Omental fat pad (tissue), 4 donors: Measurements from ENCODE around the gene PDRG1. TPM values are rescaled to one million over a fixed set of nuclear protein-coding genes. Genes with fewer than 3 reads are reported as not detected.

Source experiments
- ATAC-seq: fragments of 150-250 bp; one replicate; pipeline ENCODE4 v1.9.1; 2016; ENCODE audit warnings: mild to moderate bottlenecking, moderate library complexity; ENCODE audit not compliant: low FRiP score
- DNase-seq: peaks from one replicate; pipeline ENCODE4 v3.0.0-alpha.2; 2019; ENCODE audit warnings: low spot score
- total RNA-seq, 4 donors: library from RNA; depleted of rRNA; stranded (reverse); fragments of >200 nt; gene quantifications; one replicate each; pipeline ENCODE4 v1.1.0, GENCODE V29; 2016
- TF ChIP-seq, protein P1 (sequence below), 3 donors: fragments of 450-650 bp; IDR thresholded peaks; one replicate each; pipeline ENCODE4 v1.5.1; 2016 to 2017; ENCODE audit warnings: antibody characterized with exemption in 3 of 3, mild to moderate bottlenecking in 3 of 3, moderate library complexity in 2 of 3

Gene PDRG1
- total RNA-seq, 4 donors from 2014 or later, result 6.7 to 9.2 (median 7.4) TPM

DNA sequence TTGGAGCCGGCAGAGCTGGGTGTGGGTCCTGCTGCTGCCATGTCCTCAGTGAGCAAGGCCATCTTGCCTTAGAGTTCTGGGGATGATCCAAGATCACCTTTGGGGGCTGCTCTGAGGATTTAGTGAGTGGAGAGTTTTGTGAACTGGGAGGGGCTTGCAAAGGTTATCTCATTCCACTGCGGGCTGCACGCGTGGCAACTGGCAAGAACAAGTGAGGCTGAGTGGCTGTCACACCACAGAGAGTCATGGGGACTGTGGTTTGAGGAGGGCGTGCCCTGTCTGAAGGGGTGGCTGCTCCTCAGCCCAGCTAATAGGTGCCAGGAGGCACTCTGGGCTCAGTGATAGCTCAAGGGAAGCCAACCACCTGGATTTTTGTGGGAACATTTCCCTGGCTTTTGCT, 43.8 kb downstream of the PDRG1 start:
- no peak for DNase-seq
- no peak for ATAC-seq
- TF ChIP-seq, protein P1, sequence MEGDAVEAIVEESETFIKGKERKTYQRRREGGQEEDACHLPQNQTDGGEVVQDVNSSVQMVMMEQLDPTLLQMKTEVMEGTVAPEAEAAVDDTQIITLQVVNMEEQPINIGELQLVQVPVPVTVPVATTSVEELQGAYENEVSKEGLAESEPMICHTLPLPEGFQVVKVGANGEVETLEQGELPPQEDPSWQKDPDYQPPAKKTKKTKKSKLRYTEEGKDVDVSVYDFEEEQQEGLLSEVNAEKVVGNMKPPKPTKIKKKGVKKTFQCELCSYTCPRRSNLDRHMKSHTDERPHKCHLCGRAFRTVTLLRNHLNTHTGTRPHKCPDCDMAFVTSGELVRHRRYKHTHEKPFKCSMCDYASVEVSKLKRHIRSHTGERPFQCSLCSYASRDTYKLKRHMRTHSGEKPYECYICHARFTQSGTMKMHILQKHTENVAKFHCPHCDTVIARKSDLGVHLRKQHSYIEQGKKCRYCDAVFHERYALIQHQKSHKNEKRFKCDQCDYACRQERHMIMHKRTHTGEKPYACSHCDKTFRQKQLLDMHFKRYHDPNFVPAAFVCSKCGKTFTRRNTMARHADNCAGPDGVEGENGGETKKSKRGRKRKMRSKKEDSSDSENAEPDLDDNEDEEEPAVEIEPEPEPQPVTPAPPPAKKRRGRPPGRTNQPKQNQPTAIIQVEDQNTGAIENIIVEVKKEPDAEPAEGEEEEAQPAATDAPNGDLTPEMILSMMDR (IDR thresholded peaks at IDR 0.05), result no peak

DNA sequence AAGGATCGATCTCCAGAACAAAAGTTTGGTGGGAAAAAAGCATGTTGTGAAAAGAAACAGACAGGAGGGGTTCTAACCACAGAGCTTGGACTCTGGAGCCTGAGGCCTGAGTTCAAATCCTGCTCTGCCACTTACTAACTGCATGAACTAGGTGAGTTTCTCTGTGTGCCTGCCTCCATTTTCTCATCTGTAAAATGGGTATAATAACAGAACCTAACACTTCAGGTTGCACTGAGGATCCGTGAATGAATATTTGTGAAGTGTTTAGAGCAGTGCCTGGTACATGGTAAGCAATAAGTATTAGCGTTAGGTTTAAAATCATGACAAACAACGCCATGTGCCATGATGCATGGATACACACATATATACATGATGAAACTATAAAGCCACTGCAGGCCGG, 44.8 kb downstream of the PDRG1 start:
- no peak for DNase-seq
- TF ChIP-seq, protein P1 (IDR thresholded peaks at IDR 0.05), result no peak

DNA sequence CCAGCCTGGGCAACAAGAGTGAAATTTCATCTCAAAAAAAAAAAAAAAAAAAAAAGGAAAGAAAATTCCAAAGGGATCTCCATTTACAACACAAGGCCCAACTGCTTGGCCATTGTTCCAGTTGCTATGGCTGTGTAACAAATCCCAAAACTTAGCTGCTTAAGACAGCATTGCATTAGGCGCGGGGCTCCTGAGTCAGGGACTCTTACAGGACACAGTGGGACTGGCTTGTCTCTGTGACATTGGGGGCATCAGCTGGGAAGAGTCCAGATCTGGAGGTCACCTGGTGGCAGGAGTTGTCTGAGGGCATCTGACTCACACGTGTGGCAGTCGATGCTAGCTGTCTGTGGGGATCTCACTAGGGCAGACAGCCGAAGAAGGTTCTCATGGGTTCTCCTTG, 45.8 kb downstream of the PDRG1 start:
- TF ChIP-seq, protein P1 (IDR thresholded peaks at IDR 0.05), result no peak
- ATAC-seq, result no peak
- no peak for DNase-seq

More for the DNA sequence above, 44.8 kb downstream of the PDRG1 start:
- ATAC-seq, result no peak

DNA sequence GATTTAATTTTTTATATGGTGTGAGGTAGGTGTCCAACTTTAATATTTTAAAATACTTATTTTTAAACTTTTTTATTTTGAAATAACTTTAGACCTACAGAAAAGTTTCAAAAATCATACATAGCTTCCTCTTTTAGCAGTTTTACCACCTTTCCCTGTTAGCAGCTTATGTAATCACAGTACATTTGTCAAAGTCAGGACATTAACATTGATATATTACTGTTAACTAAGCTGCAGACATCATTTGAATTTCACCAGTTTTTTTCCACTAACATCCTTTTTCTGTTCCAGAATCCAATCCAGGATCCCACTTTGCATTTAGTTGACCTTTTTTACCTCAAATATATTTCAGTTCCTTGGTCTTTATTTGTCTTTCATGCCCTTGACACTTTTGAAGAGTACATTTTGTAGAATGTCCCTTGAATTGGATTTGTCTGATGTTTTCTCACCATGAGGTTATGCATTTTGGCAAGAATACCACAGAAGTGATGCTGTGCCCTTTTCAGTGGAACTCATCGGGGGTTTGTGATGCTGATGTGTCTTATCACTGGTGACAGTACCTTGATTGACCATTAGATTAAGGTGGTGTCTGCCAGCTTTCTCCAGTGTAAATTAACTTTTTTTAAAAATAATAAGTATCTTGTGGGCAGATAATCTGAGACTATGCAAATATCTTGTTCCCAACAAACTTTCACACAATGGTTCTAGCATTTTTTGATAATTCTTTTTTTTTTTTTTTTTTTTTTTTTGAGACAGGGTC, 48.0 kb downstream of the PDRG1 start:
- DNase-seq (no peak), ATAC-seq (no peak)
- TF ChIP-seq, protein P1 (IDR thresholded peaks at IDR 0.05), result no peak

DNA sequence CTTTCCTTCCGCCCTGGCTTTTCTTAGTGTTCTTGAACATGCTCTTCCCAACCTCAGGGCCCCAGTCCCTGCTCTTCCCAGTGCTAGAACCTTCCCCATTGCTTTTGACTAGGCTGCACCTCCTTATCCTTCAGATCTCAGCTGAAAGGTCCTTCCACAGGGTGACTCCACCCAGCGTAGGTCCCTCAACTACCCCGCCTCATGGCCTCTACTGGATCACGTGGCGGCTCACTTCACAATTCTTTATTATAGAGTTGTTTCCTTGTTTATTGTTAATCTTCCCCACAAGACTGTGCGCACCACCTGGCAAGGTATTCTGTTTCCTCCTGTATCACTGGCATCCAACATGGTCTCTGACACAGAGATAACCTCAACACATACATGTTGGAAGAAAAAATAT, 50.2 kb downstream of the PDRG1 start:
- DNase-seq (no peak), ATAC-seq (no peak)
- TF ChIP-seq, protein P1 (IDR thresholded peaks at IDR 0.05), result no peak

DNA sequence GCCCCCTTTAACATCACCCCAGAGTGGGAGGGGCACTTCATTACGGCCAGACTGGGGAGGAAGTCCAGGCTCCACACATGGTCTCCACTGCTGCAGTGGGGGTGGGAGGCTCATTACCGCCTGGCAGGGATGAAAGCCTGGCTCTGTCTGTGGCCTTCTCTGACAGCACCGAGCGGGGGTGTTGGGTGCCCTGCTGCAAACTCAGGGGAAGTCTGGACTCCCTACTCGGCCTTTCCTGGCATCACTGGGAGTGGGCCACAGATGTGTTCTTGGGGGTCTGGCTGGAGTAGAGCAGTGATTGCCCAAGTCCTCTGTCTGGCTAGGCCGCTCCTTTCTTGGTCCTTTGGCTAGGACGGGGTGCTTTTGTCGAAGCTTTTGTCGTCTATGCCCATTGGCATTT, 54.3 kb downstream of the PDRG1 start:
- TF ChIP-seq, protein P1 (IDR thresholded peaks at IDR 0.05), result no peak
- ATAC-seq, result no peak
- DNase-seq, result no peak

DNA sequence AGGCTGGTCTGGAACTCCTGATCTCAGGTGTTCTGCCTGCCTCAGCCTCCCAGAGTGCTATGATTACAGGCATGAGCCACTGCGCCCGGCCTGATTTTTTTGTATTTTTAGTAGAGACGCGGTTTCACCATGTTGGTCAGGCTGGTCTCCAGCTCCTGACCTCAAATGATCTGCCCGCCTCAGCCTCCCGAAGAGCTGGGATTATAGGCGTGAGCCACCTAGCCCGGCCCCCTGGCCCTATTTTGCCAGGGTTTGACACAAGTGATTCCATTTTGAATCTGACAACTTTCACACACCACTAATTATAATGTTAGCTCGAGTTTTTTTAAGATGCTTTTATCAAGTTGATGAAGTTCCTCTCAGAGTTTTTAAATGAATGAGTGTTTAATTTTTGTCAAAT, 55.8 kb downstream of the PDRG1 start:
- ATAC-seq (no peak), DNase-seq (no peak)
- TF ChIP-seq, protein P1 (IDR thresholded peaks at IDR 0.05), result no peak
